HK-2 (cell line): Measurements from ENCODE around the gene RNF169.
A peak's percentile ranks its signal among the peaks of the same experiment; 100 is the strongest.

ENCODE experiments used
- DNase-seq: peaks from one replicate; pipeline ENCODE4 v3.0.0-alpha.2; 2018; ENCODE audit not compliant: unreplicated experiment

Gene RNF169

GRCh38 chr11:74748211-74749126, at the start of gene RNF169:
TSS of gene RNF169 (plus strand) at chr11:74748849. CDS start at chr11:74748881, 32 bp downstream.
- peak; percentile 83 for DNase-seq

GRCh38 chr11:74699615-74700396, 48.8 kb upstream of the RNF169 start:
- DNase-seq, result no peak

- DNase-seq, result no peak
Measured at GRCh38 chr11:74701351-74701750, 47.3 kb upstream of the RNF169 start.

- peak; percentile 50 for DNase-seq
Measured at GRCh38 chr11:74702383-74703007, 46.2 kb upstream of the RNF169 start.

GRCh38 chr11:74703211-74703610, 45.4 kb upstream of the RNF169 start:
- no peak for DNase-seq

GRCh38 chr11:74707182-74707581, 41.5 kb upstream of the RNF169 start:
- no peak for DNase-seq

- no peak for DNase-seq
Measured at GRCh38 chr11:74707602-74708510, 40.8 kb upstream of the RNF169 start.

GRCh38 chr11:74709175-74709574, 39.5 kb upstream of the RNF169 start:
- DNase-seq, result no peak

- no peak for DNase-seq
Measured at GRCh38 chr11:74710281-74710938, 38.2 kb upstream of the RNF169 start.

- no peak for DNase-seq
Measured at GRCh38 chr11:74713686-74714085, 35.0 kb upstream of the RNF169 start.

GRCh38 chr11:74714904-74715303, 33.7 kb upstream of the RNF169 start:
- no peak for DNase-seq

GRCh38 chr11:74717221-74717969, 31.3 kb upstream of the RNF169 start:
- DNase-seq, result no peak

- DNase-seq, result no peak
Measured at GRCh38 chr11:74719011-74719410, 29.6 kb upstream of the RNF169 start.

- no peak for DNase-seq
Measured at GRCh38 chr11:74720596-74721478, 27.8 kb upstream of the RNF169 start.

- DNase-seq, result no peak
Measured at GRCh38 chr11:74721479-74721835, 27.2 kb upstream of the RNF169 start.

- no peak for DNase-seq
Measured at GRCh38 chr11:74723511-74723910, 25.1 kb upstream of the RNF169 start.

GRCh38 chr11:74725701-74726100, 22.9 kb upstream of the RNF169 start:
- no peak for DNase-seq

GRCh38 chr11:74726547-74727182, 22.0 kb upstream of the RNF169 start:
- peak; percentile 35 for DNase-seq

- DNase-seq, result no peak
Measured at GRCh38 chr11:74729397-74729796, 19.3 kb upstream of the RNF169 start.
